T-helper 17 cell (primary cell): ENCODE data around the gene MMP8. TPM values are rescaled to one million over a fixed set of nuclear protein-coding genes. Genes with fewer than 3 reads are reported as not detected.

Source experiments
- ATAC-seq: fragments of 150-1000 bp; cut with Tn5 transposase; 2 replicates; pipeline ENCODE4 v1.10.0; 2021; ENCODE audit warnings: mild to moderate bottlenecking, moderate library complexity
- DNase-seq, 3 donors: peaks; one replicate each; pipeline versions ENCODE4 v3.0.0 to v3.0.0-alpha.2; 2020 to 2021
- H3K9me3 ChIP-seq: one replicate; pipeline ENCODE4 v1.7.0; 2013; ENCODE audit warnings: low read length, mild to moderate bottlenecking; ENCODE audit not compliant: control insufficient read depth, poor library complexity, severe bottlenecking
- H3K27ac Mint-ChIP-seq: one replicate; pipeline ENCODE4 v1.8.0; 2022; ENCODE audit warnings: mild to moderate bottlenecking, moderate library complexity, mixed read lengths
- H3K27me3 Mint-ChIP-seq: one replicate; pipeline ENCODE4 v1.8.0; 2022; ENCODE audit warnings: mixed read lengths
- H3K36me3 Mint-ChIP-seq: one replicate; pipeline ENCODE4 v1.8.0; 2022; ENCODE audit warnings: low read depth, mixed read lengths
- H3K4me1 Mint-ChIP-seq: one replicate; pipeline ENCODE4 v1.8.0; 2022; ENCODE audit warnings: mild to moderate bottlenecking, mixed read lengths
- H3K4me3 Mint-ChIP-seq: one replicate; pipeline ENCODE4 v1.8.0; 2022; ENCODE audit warnings: mild to moderate bottlenecking, moderate library complexity, mixed read lengths
- total RNA-seq, 4 donors: library from RNA in 2 of 4; stranded (reverse) in 2 of 4; gene quantifications; one replicate each; pipeline ENCODE4 v1.2.3 and lab custom pipeline; 2022 to 2026

The MMP8 gene, protein sequence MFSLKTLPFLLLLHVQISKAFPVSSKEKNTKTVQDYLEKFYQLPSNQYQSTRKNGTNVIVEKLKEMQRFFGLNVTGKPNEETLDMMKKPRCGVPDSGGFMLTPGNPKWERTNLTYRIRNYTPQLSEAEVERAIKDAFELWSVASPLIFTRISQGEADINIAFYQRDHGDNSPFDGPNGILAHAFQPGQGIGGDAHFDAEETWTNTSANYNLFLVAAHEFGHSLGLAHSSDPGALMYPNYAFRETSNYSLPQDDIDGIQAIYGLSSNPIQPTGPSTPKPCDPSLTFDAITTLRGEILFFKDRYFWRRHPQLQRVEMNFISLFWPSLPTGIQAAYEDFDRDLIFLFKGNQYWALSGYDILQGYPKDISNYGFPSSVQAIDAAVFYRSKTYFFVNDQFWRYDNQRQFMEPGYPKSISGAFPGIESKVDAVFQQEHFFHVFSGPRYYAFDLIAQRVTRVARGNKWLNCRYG
- total RNA-seq = not detected
- total RNA-seq (lab: John Stamatoyannopoulos, UW) = 0 reads per million in 2 donors

DNA sequence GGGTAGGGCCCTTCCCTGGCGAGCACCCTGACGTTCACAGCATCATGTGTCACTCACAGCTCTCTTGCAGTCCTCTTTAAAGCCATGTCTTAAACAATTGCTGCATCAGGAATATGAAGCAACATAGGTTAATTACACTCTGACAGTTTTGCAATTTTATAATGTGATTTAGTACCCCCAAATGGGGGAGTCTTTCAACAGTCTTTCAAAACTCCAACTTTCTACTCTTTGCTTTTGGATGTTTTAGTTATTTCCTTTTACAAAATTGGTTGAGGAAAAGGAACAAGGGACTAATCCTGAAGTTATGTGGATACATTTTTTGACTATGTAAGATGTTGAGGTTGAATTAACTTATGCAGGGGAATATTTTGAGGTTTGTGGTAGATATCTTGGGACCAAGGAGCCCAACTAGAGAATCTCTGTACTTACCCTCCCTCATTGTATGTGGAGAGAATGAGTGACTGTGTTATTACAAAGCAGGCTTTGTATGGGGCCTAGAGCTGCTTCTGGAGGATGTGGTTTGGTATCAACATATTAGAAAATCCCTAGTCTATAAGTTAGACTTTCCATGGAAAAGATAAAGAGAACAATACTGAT is at the start of gene MMP8:
TSS of gene MMP8 (minus strand) at position 51 of the 597 bp plus-strand sequence. CDS start 99 bp downstream, outside the sequence.
- Mint-ChIP-seq H3K36me3 (no peaks in the 10 kb centered on the region), H3K4me3 (no peak within 1 kb of the TSS), H3K4me1 (no peaks in the 10 kb centered on the region), H3K27me3 (peaks cover 10% of the 10 kb centered on the region), H3K27ac (no peak within 1 kb of the TSS)
- H3K9me3 ChIP-seq = no peaks in the 10 kb centered on the region
- no peak for ATAC-seq
- no peak for DNase-seq

- Mint-ChIP-seq H3K4me1 (peaks cover 4% of the 10 kb centered on the region), H3K27me3 (peaks cover 27% of the 10 kb centered on the region), H3K27ac (no peak overlapping the region), H3K4me3 (no peak overlapping the region), H3K36me3 (peaks cover 4% of the 10 kb centered on the region)
- H3K9me3 ChIP-seq = no peaks in the 10 kb centered on the region
- DNase-seq (no peak), ATAC-seq (no peak)
Measured at GRCh38 chr11:102773386-102773785, 48.6 kb upstream of the MMP8 start.

- Mint-ChIP-seq H3K4me1 (peaks cover 4% of the 10 kb centered on the region), H3K36me3 (peaks cover 4% of the 10 kb centered on the region), H3K4me3 (no peak overlapping the region), H3K27me3 (peaks cover 26% of the 10 kb centered on the region), H3K27ac (no peak overlapping the region)
- no peaks in the 10 kb centered on the region for H3K9me3 ChIP-seq
- no peak for ATAC-seq
- DNase-seq = no peak
Measured at GRCh38 chr11:102771351-102771750, 46.6 kb upstream of the MMP8 start.

DNA sequence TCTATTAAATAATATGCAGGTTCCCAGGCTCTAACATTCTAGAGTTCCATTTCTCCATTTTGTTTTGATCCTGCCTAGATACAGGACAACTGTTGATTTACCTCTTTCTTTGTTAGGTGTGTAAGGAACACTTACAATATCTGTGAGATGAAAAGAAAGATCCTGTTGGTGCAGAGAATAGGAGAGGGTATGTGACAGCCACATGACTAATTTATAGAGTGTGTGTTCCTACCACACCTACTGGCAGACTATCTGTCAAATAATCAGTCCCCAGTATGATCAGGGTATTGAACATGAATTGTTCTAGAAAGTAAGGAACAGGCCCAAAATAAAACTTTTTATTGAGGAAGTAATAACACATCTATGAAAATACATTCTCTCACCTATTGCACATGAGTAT is 45.4 kb upstream of the MMP8 start:
- peaks cover 4% of the 10 kb centered on the region for H3K4me1 Mint-ChIP-seq
- peaks cover 4% of the 10 kb centered on the region for H3K36me3 Mint-ChIP-seq
- no peaks in the 10 kb centered on the region for H3K9me3 ChIP-seq
- ATAC-seq (no peak), DNase-seq (no peak)
- no peak overlapping the region for H3K27ac Mint-ChIP-seq
- no peak overlapping the region for H3K4me3 Mint-ChIP-seq
- H3K27me3 Mint-ChIP-seq = peaks cover 26% of the 10 kb centered on the region

DNA sequence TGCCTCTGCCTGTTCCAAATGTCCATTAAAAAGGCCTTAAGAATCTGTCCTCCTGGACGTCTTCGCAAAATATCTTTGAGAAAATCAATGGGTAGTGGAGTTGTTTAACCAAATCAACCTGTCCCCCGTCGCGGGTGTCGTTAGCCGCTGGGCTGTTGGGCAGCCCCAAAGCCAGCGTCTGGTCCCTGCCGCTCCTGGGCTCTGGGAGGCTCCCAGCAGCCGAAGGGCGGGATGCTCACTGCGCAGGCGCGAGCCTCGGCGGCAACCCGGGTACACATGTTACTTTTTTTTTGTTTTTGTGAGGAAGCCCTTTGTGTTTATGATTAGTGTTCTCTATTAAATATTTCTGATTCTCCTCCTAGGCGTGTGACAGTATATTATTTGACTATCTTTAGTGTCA is 43.0 kb upstream of the MMP8 start:
- no peak for ATAC-seq
- H3K9me3 ChIP-seq = no peaks in the 10 kb centered on the region
- Mint-ChIP-seq H3K36me3 (peaks cover 4% of the 10 kb centered on the region), H3K4me3 (no peak overlapping the region), H3K27me3 (peaks cover 18% of the 10 kb centered on the region), H3K4me1 (no peaks in the 10 kb centered on the region), H3K27ac (no peak overlapping the region)
- no peak for DNase-seq

- Mint-ChIP-seq H3K27ac (no peak overlapping the region), H3K4me3 (no peak overlapping the region), H3K27me3 (peaks cover 12% of the 10 kb centered on the region), H3K36me3 (no peaks in the 10 kb centered on the region), H3K4me1 (peaks cover 4% of the 10 kb centered on the region)
- H3K9me3 ChIP-seq = no peaks in the 10 kb centered on the region
- no peak for ATAC-seq
- DNase-seq = no peak
Measured at GRCh38 chr11:102763440-102763839, 38.7 kb upstream of the MMP8 start.

GRCh38 chr11:102762361-102762767 is 37.6 kb upstream of the MMP8 start:
- Mint-ChIP-seq H3K27me3 (peaks cover 22% of the 10 kb centered on the region), H3K27ac (no peak overlapping the region), H3K4me1 (peaks cover 4% of the 10 kb centered on the region), H3K4me3 (no peak overlapping the region), H3K36me3 (no peaks in the 10 kb centered on the region)
- H3K9me3 ChIP-seq = no peaks in the 10 kb centered on the region
- DNase-seq (no peak), ATAC-seq (no peak)

DNA sequence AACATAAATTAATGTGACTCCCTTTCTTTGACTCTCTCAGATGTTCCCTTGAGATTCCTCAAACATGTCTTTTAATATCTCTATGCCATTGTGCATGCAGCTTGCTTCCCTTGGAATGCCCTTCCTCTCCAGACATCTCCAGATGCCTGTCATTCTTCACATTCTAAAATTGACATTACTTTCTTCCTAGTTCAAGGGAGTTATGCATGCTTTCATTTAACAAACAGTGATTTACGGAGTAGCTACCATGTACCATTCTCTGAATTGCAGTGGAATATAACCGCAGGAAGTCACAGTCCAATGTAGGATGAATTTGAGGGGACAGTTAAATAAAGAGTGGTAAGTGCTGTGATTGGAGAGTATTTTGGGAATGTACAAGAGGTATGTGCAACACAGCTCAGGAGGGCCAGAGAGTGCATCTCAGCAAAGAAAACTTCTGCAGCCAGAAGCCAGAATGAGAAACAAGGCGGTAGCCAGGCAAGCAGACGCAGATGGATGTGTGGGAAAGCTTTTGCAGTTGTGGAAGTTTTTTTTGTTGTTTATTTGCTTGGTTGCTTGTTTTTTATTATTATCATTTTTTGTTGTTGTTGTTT is 37.0 kb upstream of the MMP8 start:
- Mint-ChIP-seq H3K36me3 (no peaks in the 10 kb centered on the region), H3K27me3 (peaks cover 28% of the 10 kb centered on the region), H3K4me1 (peaks cover 4% of the 10 kb centered on the region), H3K4me3 (no peak overlapping the region), H3K27ac (no peak overlapping the region)
- ATAC-seq (no peak), DNase-seq (no peak)
- H3K9me3 ChIP-seq = no peaks in the 10 kb centered on the region

DNA sequence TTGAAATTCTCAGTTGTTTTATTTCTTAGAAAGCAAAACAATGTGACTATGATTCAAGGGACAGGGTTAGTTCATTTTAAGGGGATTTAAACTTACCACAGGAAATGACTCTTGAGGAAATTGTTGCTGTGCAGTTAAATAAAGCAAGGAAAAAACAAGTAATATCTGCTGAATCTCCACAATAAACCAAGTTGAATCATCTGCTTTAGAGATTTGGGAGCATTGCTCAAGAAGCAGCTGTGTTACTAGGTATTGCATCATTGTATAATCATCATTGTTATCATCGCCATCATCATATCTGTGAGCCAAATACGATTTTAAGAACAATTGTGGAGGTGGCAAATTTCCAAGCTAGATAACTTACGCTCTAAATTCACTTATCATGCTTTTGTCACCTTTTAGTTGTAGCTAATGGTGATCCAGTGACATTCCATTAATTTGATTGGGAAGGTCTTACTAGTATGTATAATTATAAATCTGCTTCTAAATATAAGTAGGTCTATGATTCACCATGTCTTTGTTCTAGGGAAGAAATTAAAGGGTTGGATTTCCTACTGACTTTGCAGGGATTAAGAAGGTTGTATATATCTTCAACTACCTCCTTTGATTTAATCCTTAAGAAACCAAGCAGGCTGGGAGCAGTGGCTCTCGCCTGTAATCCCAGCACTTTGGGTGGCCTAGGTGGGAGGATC is 35.7 kb upstream of the MMP8 start:
- peaks cover 2% of the 10 kb centered on the region for H3K36me3 Mint-ChIP-seq
- H3K9me3 ChIP-seq = no peaks in the 10 kb centered on the region
- ATAC-seq = no peak
- no peak overlapping the region for H3K27ac Mint-ChIP-seq
- DNase-seq = no peak
- H3K4me1 Mint-ChIP-seq = peaks cover 4% of the 10 kb centered on the region
- H3K4me3 Mint-ChIP-seq = no peak overlapping the region
- peaks cover 36% of the 10 kb centered on the region for H3K27me3 Mint-ChIP-seq

DNA sequence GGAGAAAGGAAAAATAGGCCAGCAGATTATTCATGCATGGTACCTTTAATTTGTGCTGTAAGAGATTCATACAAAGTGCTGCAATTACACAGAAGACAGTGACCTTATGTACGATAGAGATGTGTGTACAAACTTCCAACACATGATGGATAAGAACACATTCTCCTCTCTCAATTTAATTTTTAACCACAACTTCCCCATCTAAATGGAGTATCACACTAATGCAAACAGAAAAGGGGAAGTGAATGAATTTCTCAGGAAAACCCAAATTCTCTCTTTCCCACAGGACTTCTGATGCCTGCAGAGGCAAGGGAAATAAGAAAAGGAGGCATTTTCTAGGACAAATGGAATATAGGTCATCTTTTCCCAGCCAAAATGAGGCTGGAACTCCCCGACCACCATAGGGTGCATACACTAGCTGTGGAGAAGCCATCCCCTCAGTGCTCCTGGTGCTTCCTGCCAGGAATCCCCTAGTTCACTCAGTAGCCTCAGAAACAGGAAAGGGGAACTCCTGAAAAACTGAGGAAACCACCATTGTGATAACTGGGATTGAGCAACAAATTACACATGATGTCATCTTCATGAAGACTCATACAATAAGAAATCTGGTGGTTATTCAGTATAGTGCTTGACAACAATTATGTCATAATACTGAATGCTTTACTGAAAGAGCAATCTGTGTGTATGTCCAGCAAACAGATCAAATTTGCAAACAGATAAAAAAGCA is 33.2 kb upstream of the MMP8 start:
- peaks cover 2% of the 10 kb centered on the region for H3K36me3 Mint-ChIP-seq
- H3K27ac Mint-ChIP-seq = no peak overlapping the region
- peaks cover 4% of the 10 kb centered on the region for H3K4me1 Mint-ChIP-seq
- DNase-seq = no peak
- no peak overlapping the region for H3K4me3 Mint-ChIP-seq
- no peaks in the 10 kb centered on the region for H3K9me3 ChIP-seq
- peaks cover 54% of the 10 kb centered on the region for H3K27me3 Mint-ChIP-seq
- ATAC-seq = no peak

DNA sequence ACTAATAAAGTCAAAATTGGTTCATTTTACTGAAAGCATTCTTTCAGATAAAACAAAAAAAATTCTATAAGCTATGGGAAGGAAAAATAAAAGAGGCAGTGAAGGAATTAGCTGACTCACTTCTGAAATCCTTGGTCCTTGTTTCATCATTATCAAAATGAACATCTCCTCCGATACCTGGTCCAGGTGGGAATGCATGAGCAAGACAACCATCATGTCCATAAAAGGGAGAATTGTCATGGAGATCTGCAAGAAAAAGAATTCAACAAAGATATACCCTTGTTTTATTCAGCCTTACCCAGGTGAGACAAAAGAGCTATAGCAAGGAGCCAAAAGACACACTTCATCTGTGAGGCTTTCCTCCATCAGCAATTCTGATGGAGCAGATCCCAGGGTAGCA is 28.5 kb upstream of the MMP8 start:
- DNase-seq = no peak
- Mint-ChIP-seq H3K4me1 (no peaks in the 10 kb centered on the region), H3K36me3 (peaks cover 2% of the 10 kb centered on the region), H3K27ac (no peak overlapping the region), H3K4me3 (no peak overlapping the region), H3K27me3 (peaks cover 41% of the 10 kb centered on the region)
- no peaks in the 10 kb centered on the region for H3K9me3 ChIP-seq
- no peak for ATAC-seq

DNA sequence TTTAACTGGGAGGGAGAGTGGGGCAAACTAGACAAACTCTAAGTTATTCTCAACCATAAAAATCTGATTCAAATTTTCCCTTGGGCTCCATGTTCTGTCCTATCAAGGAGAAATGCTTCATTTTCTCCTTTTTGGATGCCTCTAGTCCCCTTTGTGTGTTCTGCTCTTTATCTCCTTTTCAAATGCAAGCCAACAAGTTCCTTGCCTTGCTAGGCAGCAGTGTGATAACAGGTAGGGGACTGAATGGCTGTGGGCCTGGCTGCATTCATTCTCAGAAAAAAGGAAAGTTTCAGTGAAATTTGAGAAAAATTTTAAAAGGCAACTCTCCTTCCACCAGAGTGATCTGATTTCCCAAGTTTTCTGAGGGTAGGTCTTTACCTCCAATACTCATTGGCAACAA is 26.9 kb upstream of the MMP8 start:
- Mint-ChIP-seq H3K27ac (no peak overlapping the region), H3K4me3 (no peak overlapping the region), H3K4me1 (no peaks in the 10 kb centered on the region), H3K27me3 (peaks cover 26% of the 10 kb centered on the region), H3K36me3 (peaks cover 2% of the 10 kb centered on the region)
- ATAC-seq (no peak), DNase-seq (no peak)
- no peaks in the 10 kb centered on the region for H3K9me3 ChIP-seq
